ENCODE results near the gene STK11IP. TPM values are rescaled to one million over a fixed set of nuclear protein-coding genes. Genes with fewer than 3 reads are reported as not detected.

STK11IP gene, protein sequence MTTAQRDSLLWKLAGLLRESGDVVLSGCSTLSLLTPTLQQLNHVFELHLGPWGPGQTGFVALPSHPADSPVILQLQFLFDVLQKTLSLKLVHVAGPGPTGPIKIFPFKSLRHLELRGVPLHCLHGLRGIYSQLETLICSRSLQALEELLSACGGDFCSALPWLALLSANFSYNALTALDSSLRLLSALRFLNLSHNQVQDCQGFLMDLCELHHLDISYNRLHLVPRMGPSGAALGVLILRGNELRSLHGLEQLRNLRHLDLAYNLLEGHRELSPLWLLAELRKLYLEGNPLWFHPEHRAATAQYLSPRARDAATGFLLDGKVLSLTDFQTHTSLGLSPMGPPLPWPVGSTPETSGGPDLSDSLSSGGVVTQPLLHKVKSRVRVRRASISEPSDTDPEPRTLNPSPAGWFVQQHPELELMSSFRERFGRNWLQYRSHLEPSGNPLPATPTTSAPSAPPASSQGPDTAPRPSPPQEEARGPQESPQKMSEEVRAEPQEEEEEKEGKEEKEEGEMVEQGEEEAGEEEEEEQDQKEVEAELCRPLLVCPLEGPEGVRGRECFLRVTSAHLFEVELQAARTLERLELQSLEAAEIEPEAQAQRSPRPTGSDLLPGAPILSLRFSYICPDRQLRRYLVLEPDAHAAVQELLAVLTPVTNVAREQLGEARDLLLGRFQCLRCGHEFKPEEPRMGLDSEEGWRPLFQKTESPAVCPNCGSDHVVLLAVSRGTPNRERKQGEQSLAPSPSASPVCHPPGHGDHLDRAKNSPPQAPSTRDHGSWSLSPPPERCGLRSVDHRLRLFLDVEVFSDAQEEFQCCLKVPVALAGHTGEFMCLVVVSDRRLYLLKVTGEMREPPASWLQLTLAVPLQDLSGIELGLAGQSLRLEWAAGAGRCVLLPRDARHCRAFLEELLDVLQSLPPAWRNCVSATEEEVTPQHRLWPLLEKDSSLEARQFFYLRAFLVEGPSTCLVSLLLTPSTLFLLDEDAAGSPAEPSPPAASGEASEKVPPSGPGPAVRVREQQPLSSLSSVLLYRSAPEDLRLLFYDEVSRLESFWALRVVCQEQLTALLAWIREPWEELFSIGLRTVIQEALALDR
- total RNA-seq (2022) (29.3 and 32.5 TPM in 2 replicates), Bru-seq, nascent RNA (percentile 55 among the genes with signal in this experiment), BruChase-seq, experiment 1, labeled RNA remaining after a 6-hour chase (percentile 61 among the genes with signal in this experiment), BruChase-seq, experiment 2, labeled RNA remaining after a 2-hour chase (percentile 62 among the genes with signal in this experiment)
- long read RNA-seq, partial matches to known transcripts: 4 of 11 reads
- long read RNA-seq, other reads (novel, unspliced or antisense): 5 of 11 reads

DNA sequence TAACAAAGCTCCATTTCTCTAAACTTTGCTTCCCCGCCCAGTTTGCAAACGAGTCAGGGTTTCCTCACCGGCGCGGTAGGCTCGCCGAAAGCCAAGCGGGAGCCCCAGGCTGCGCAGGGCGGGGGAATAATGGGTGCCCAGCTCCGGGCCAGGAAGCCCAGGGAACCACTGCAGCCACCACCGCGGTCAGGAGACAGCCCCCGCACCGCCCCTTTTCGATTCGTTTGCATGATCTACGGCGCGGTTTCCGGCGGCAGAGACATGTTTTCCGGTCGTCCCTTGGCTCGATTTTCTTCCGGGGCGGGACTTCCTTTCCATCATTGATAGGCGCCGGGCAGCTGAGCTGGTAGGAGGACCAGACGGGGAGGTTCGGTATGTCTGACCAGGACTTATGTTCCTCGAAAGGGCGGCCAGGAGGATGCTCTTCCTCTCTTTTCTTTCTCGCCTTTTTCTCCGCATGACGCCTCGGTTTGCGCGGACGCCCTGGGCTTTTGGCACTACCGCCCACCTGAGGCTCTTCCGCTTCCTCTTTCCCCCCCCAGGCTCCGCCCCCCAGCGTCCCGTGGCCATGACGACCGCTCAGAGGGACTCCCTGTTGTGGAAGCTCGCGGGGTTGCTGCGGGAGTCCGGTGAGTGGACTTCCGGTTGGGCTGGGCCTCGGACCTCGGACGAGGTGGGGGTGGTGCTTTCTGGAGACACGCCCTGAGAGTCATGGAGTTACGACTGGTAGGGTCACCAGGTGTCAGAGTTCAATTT is at the start of gene STK11IP:
STK11IP (plus strand) TSS at position 306 of the 756 bp plus-strand sequence; CDS start at position 569, 263 bp downstream.
- TF ChIP-seq, protein P1, sequence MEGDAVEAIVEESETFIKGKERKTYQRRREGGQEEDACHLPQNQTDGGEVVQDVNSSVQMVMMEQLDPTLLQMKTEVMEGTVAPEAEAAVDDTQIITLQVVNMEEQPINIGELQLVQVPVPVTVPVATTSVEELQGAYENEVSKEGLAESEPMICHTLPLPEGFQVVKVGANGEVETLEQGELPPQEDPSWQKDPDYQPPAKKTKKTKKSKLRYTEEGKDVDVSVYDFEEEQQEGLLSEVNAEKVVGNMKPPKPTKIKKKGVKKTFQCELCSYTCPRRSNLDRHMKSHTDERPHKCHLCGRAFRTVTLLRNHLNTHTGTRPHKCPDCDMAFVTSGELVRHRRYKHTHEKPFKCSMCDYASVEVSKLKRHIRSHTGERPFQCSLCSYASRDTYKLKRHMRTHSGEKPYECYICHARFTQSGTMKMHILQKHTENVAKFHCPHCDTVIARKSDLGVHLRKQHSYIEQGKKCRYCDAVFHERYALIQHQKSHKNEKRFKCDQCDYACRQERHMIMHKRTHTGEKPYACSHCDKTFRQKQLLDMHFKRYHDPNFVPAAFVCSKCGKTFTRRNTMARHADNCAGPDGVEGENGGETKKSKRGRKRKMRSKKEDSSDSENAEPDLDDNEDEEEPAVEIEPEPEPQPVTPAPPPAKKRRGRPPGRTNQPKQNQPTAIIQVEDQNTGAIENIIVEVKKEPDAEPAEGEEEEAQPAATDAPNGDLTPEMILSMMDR (IDR thresholded peaks at IDR 0.05; ENCODE audit: unreplicated experiment): no peak
- no TSS peak for BruUV-seq (replicated peaks)

DNA sequence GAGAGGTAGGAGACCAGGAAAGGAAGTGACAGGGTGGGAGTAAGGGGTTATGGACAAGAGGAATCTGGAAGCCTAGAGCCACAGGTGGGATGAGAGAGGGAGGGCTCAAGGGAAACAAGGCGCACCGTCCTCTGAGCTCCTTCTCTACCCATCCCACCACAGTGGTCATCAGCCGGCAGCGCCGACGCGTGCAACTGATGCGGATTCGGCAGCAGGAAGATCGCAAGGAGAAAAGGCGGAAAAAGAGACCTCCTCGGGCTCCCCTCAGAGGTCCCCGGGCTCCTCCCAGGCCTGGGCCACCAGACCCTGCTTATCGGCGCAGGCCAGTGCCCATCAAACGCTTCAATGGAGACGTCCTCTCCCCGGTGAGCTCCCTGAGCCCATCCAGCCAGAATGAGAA is 48.7 kb upstream of the STK11IP start:
- H3K27me3 Mint-ChIP-seq (ENCODE audit: unreplicated experiment): peaks cover 30% of the 10 kb centered on the region
- TF ChIP-seq, protein P1 (IDR thresholded peaks at IDR 0.05; ENCODE audit: unreplicated experiment): no peak
- H3K36me3 Mint-ChIP-seq (ENCODE audit: insufficient read depth, unreplicated experiment): peaks cover 27% of the 10 kb centered on the region
- no TSS peak for BruUV-seq (replicated peaks)
- intact Hi-C loops (cut with micrococcal nuclease; ENCODE audit: unreplicated experiment): no loop called here
- CTCF ChIA-PET: no interaction called here
- no peak overlapping the region for H3K27ac Mint-ChIP-seq (ENCODE audit: unreplicated experiment)
- no peak overlapping the region for H3K4me3 Mint-ChIP-seq (ENCODE audit: low read depth, unreplicated experiment)
- peaks cover 10% of the 10 kb centered on the region for H3K4me1 Mint-ChIP-seq (ENCODE audit: low read depth, unreplicated experiment)
- H3K9me3 Mint-ChIP-seq (ENCODE audit: low read depth, unreplicated experiment): no peaks in the 10 kb centered on the region
- DNase-seq: no peak

More for the DNA sequence above, at the start of gene STK11IP:
- Mint-ChIP-seq H3K27ac (ENCODE audit: unreplicated experiment) (peak within 1 kb of the TSS; percentile 93), H3K36me3 (ENCODE audit: insufficient read depth, unreplicated experiment) (peaks cover 24% of the 10 kb centered on the region), H3K9me3 (ENCODE audit: low read depth, unreplicated experiment) (no peaks in the 10 kb centered on the region), H3K4me1 (ENCODE audit: low read depth, unreplicated experiment) (peaks cover 10% of the 10 kb centered on the region), H3K27me3 (ENCODE audit: unreplicated experiment) (no peaks in the 10 kb centered on the region), H3K4me3 (ENCODE audit: low read depth, unreplicated experiment) (peak within 1 kb of the TSS; percentile 95)
- peak; percentile 96 for DNase-seq
- intact Hi-C loops (cut with micrococcal nuclease; ENCODE audit: unreplicated experiment): loop anchor here (1.0 to 2.0 kb wide), 2 partner anchors 20 to 55 kb away; partner anchors contain the start of gene CHPF
- CTCF ChIA-PET: interaction anchor here (0.6 to 2.1 kb wide), 6 partner anchors 10 to 422 kb away, joined by 3 to 4 read pairs (median 4); a partner anchor contains a TSS

DNA sequence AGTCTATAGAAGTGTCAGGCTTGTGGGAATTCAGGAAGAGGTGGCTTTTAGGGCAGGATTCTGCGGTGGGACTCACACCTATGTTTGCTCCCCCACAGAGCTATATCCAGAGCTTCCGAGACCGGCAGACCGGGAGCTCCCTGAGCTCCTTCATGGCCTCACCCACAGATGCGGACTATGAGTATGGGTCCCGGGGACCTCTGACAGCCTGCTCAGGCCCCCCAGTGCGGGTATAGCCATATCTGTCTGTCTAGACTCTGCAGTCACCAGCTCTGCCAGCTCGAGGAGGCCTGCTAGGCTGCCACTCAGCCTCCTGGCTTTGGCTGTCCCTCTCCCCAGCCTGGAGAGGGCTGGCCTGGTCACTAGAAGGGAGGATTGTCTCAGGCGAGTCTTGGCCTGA is 48.0 kb upstream of the STK11IP start:
- no peaks in the 10 kb centered on the region for H3K9me3 Mint-ChIP-seq (ENCODE audit: low read depth, unreplicated experiment)
- intact Hi-C loops (cut with micrococcal nuclease; ENCODE audit: unreplicated experiment): no loop called here
- H3K36me3 Mint-ChIP-seq (ENCODE audit: insufficient read depth, unreplicated experiment): peaks cover 27% of the 10 kb centered on the region
- H3K27ac Mint-ChIP-seq (ENCODE audit: unreplicated experiment): no peak overlapping the region
- TF ChIP-seq, protein P1 (IDR thresholded peaks at IDR 0.05; ENCODE audit: unreplicated experiment): no peak
- peaks cover 6% of the 10 kb centered on the region for H3K4me1 Mint-ChIP-seq (ENCODE audit: low read depth, unreplicated experiment)
- peaks cover 25% of the 10 kb centered on the region for H3K27me3 Mint-ChIP-seq (ENCODE audit: unreplicated experiment)
- H3K4me3 Mint-ChIP-seq (ENCODE audit: low read depth, unreplicated experiment): no peak overlapping the region
- BruUV-seq (replicated peaks): no TSS peak
- CTCF ChIA-PET: no interaction called here
- DNase-seq: no peak
